Measurements from ENCODE around the gene VPS26C. TPM values are rescaled to one million over a fixed set of nuclear protein-coding genes. Genes with fewer than 3 reads are reported as not detected.

The VPS26C gene
- total and polyA plus RNA-seq, 2 of the 8 experiments (the other 6 are each of a cell fraction or from before 2014, with no cell fraction given): 43.5 to 71.6 TPM

GRCh38 chr21:37292941-37293340 is 25.8 kb upstream of the VPS26C start (continued):
- TF ChIP-seq, protein P1, sequence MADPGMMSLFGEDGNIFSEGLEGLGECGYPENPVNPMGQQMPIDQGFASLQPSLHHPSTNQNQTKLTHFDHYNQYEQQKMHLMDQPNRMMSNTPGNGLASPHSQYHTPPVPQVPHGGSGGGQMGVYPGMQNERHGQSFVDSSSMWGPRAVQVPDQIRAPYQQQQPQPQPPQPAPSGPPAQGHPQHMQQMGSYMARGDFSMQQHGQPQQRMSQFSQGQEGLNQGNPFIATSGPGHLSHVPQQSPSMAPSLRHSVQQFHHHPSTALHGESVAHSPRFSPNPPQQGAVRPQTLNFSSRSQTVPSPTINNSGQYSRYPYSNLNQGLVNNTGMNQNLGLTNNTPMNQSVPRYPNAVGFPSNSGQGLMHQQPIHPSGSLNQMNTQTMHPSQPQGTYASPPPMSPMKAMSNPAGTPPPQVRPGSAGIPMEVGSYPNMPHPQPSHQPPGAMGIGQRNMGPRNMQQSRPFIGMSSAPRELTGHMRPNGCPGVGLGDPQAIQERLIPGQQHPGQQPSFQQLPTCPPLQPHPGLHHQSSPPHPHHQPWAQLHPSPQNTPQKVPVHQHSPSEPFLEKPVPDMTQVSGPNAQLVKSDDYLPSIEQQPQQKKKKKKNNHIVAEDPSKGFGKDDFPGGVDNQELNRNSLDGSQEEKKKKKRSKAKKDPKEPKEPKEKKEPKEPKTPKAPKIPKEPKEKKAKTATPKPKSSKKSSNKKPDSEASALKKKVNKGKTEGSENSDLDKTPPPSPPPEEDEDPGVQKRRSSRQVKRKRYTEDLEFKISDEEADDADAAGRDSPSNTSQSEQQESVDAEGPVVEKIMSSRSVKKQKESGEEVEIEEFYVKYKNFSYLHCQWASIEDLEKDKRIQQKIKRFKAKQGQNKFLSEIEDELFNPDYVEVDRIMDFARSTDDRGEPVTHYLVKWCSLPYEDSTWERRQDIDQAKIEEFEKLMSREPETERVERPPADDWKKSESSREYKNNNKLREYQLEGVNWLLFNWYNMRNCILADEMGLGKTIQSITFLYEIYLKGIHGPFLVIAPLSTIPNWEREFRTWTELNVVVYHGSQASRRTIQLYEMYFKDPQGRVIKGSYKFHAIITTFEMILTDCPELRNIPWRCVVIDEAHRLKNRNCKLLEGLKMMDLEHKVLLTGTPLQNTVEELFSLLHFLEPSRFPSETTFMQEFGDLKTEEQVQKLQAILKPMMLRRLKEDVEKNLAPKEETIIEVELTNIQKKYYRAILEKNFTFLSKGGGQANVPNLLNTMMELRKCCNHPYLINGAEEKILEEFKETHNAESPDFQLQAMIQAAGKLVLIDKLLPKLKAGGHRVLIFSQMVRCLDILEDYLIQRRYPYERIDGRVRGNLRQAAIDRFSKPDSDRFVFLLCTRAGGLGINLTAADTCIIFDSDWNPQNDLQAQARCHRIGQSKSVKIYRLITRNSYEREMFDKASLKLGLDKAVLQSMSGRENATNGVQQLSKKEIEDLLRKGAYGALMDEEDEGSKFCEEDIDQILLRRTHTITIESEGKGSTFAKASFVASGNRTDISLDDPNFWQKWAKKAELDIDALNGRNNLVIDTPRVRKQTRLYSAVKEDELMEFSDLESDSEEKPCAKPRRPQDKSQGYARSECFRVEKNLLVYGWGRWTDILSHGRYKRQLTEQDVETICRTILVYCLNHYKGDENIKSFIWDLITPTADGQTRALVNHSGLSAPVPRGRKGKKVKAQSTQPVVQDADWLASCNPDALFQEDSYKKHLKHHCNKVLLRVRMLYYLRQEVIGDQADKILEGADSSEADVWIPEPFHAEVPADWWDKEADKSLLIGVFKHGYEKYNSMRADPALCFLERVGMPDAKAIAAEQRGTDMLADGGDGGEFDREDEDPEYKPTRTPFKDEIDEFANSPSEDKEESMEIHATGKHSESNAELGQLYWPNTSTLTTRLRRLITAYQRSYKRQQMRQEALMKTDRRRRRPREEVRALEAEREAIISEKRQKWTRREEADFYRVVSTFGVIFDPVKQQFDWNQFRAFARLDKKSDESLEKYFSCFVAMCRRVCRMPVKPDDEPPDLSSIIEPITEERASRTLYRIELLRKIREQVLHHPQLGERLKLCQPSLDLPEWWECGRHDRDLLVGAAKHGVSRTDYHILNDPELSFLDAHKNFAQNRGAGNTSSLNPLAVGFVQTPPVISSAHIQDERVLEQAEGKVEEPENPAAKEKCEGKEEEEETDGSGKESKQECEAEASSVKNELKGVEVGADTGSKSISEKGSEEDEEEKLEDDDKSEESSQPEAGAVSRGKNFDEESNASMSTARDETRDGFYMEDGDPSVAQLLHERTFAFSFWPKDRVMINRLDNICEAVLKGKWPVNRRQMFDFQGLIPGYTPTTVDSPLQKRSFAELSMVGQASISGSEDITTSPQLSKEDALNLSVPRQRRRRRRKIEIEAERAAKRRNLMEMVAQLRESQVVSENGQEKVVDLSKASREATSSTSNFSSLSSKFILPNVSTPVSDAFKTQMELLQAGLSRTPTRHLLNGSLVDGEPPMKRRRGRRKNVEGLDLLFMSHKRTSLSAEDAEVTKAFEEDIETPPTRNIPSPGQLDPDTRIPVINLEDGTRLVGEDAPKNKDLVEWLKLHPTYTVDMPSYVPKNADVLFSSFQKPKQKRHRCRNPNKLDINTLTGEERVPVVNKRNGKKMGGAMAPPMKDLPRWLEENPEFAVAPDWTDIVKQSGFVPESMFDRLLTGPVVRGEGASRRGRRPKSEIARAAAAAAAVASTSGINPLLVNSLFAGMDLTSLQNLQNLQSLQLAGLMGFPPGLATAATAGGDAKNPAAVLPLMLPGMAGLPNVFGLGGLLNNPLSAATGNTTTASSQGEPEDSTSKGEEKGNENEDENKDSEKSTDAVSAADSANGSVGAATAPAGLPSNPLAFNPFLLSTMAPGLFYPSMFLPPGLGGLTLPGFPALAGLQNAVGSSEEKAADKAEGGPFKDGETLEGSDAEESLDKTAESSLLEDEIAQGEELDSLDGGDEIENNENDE (IDR thresholded peaks at IDR 0.05; ENCODE audit: insufficient replicate concordance, low read length): no peak
- TF ChIP-seq SRF (IDR thresholded peaks at IDR 0.05; ENCODE audit: low read depth, low read length): no peak
